AG10803 (cell line): Measurements from ENCODE around the gene CA9.

ENCODE experiments used
- DNase-seq: peaks from one replicate; pipeline ENCODE4 v3.0.0; 2010; ENCODE audit warnings: low read depth
- H3K4me3 ChIP-seq: 2 replicates; pipeline ENCODE4 v1.5.1; 2011; ENCODE audit warnings: mild to moderate bottlenecking, low read length, control low read depth
- TF ChIP-seq, protein P1 (sequence below): conservative IDR thresholded peaks from 2 replicates; pipeline ENCODE4 v1.5.1; 2011; ENCODE audit warnings: mild to moderate bottlenecking, low read length, control low read depth, inconsistent platforms

The CA9 gene

GRCh38 chr9:35723908-35724307, 50.2 kb downstream of the CA9 start:
- DNase-seq, result no peak
- TF ChIP-seq, protein P1, sequence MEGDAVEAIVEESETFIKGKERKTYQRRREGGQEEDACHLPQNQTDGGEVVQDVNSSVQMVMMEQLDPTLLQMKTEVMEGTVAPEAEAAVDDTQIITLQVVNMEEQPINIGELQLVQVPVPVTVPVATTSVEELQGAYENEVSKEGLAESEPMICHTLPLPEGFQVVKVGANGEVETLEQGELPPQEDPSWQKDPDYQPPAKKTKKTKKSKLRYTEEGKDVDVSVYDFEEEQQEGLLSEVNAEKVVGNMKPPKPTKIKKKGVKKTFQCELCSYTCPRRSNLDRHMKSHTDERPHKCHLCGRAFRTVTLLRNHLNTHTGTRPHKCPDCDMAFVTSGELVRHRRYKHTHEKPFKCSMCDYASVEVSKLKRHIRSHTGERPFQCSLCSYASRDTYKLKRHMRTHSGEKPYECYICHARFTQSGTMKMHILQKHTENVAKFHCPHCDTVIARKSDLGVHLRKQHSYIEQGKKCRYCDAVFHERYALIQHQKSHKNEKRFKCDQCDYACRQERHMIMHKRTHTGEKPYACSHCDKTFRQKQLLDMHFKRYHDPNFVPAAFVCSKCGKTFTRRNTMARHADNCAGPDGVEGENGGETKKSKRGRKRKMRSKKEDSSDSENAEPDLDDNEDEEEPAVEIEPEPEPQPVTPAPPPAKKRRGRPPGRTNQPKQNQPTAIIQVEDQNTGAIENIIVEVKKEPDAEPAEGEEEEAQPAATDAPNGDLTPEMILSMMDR, result no peak
- no peak overlapping the region for H3K4me3 ChIP-seq

GRCh38 chr9:35725362-35725761, 51.6 kb downstream of the CA9 start:
- DNase-seq, result no peak
- TF ChIP-seq, protein P1, result no peak
- H3K4me3 ChIP-seq, result no peak overlapping the region

GRCh38 chr9:35726931-35727330, 53.2 kb downstream of the CA9 start:
- DNase-seq, result peak; percentile 68
- TF ChIP-seq, protein P1, result peak; percentile 44
- H3K4me3 ChIP-seq, result peak overlapping the region; percentile 97

GRCh38 chr9:35727676-35728040, 53.9 kb downstream of the CA9 start:
- TF ChIP-seq, protein P1, result no peak
- peak overlapping the region; percentile 97 for H3K4me3 ChIP-seq
- DNase-seq, result no peak

DNA sequence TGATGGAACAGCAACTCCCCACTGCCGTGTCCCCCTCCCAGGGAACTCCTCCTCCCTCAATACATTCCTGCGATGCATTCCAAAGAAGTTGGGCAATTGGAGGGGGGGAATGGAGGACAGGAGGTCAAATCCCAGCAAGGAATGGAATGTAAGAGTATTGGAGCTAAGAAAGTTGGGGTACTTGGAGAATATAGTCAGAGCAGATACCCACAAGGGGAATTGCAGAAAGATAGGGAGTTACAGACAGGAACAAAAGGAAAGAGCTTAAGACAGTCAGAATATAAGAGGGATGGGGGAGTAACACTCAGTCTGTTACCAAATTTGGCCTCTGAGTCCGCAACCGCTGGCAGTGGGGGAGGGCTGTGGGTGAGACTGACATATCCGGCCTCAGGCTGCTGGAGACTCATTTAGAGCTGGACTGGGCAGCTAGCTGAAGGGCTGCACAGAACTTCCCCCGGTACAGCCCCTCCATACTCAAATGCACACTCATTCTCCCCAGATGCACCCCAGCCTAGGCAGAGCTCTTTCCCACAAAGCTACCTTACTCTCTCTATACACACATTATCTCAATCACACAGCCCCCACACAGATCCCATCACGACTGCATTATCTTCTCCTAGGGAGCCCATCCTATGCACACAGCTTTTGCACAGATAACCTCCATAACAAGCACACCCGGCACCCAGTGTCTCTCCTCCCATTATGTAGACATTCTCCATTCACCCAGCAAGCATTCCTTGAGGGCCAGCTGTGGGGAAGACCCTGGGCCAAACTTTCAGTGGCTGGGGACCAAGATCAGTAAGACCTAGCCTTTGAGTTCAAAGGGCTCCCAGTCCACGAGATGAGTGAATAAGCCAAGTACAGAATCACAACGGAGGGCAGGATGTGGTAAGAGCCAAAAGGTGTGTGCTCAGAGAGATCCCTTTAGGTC, 54.6 kb downstream of the CA9 start:
- H3K4me3 ChIP-seq, result peak overlapping the region; percentile 97
- peak; percentile 94 for DNase-seq
- TF ChIP-seq, protein P1, result no peak

- H3K4me3 ChIP-seq, result peak overlapping the region; percentile 97
- TF ChIP-seq, protein P1, result no peak
- DNase-seq, result no peak
Measured at GRCh38 chr9:35729101-35729500, 55.4 kb downstream of the CA9 start.
